HG03039 (cell line): ENCODE data around the gene LONP2.
"Not testable (repeated sequence)": the region's sequence is repeated elsewhere in the genome, so short reads cannot be mapped to it uniquely, and the experiment has no call there.

ENCODE experiments used
- ATAC-seq: cut with Tn5 transposase; IDR thresholded peaks from one replicate; pipeline ENCODE4 v1.9.1; 2021; ENCODE audit warnings: mild to moderate bottlenecking, moderate library complexity; ENCODE audit not compliant: unreplicated experiment

LONP2 gene

DNA sequence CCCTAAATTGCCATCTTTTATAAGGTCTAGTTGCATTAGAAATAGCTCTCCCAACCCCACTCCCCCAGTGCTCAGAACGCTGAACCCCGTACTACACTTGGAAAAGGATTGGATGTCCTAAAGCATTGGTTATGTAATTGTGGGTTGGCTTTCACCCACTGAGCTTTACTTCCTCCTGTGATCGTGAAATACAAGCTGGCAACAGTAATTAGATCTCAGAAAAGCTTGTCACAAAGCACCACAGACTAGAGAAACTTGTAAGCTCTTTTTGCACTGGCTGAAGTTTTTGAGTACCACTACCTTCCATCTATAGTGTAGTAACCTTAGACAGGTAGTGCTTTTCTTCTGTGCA lies 86.7 kb downstream of the LONP2 start:
- no peak for ATAC-seq

DNA sequence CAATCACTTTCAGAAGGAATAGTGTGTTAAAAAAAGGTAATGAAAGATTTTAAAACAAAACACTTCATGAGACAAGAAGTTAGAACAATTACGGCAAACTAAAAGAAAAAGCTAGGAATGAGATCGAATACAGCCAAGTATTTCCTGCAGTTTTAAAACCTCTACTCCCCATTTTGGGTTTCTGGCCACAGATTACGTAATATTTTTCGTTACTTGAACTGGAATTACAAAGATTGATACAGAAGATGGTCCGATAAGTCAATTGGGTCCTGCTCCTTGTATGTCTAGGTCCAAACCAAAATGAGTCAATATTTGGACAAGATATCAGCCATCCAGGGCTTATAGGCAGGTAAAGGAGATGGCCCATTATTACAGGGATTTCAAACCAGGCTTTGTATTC lies 88.9 kb downstream of the LONP2 start:
- no peak for ATAC-seq

DNA sequence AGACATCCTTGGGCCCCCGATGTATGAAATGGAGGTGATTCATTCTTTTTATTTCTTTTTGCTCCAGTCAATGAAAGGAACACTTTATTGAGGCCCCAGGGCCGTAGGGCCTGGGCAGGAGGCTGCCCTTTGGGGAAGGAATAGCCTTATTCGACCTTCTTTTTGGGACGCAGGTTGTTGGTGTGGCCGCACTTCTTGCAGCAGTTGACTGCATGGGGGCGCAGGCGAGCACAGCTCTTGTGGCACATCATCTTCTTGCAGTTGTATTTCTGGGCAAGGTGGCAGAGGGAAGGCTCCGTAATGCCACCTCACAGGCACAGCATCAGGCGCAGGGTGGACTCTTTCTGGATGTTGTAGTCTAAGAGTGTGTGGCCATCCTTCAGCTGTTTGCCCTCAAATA lies 90.2 kb downstream of the LONP2 start:
- ATAC-seq: no peak

GRCh38 chr16:48335961-48336360 lies 91.9 kb downstream of the LONP2 start:
- ATAC-seq: no peak

DNA sequence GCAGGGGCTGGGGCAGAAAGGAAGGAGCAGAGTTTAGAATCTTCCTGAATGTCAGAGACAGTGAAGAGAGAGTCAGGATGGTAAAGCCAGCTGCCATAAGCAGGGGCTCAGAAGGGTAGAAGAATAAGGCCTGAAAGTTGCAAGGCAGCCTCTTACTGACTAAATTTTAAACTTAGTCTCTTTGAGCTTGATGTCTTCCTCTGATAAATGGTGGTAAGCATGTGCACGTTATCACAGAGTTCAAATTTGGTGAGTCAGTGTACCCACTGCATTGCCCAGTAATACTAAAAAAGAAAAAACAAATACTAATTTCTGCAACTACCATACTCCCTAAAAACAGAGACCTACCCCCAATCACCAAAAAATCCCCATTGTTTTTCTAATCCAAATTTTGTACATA lies 96.0 kb downstream of the LONP2 start:
- ATAC-seq: no peak

DNA sequence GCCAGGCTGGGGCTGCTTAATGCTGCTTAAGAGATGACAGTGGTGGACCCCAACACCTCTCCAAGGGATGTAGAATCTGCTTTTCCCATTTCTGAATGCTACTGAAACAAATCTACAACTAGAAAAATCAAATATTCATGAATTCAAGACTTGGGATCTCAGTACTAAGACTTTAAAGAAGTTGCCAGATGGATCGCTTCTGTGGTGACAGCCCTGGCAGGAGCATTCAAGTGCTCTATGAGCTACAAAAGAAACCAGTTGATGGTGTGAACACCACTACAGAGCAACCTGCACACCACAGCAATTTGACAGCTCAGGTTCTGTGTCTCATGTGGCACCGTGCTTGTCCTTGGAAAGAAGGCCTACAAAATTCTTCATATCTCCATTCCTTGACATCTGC lies 98.5 kb downstream of the LONP2 start:
- no peak for ATAC-seq

- no peak for ATAC-seq
Observed at GRCh38 chr16:48347191-48347865, 103.2 kb downstream of the LONP2 start.

GRCh38 chr16:48347980-48348379 lies 103.9 kb downstream of the LONP2 start:
- ATAC-seq: no peak

DNA sequence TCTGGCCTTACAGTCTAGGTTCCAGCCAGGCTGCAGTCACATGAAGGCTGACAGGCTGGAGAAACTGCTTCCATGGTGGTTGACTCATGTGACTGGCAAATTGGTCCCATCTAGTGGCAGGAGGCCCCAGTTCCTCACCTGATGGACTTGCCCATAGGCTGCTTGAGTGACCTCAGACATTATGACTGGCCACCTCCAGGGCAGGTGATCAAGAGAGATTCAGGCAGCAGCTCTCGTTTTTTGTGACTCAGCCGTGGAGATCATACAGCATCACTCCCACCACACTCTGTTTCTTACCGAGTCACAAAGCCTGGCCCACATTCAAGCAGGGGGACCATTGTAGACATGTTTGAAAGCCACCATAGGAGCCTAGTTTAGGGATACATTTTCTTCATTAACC lies 106.6 kb downstream of the LONP2 start:
- ATAC-seq: no peak

DNA sequence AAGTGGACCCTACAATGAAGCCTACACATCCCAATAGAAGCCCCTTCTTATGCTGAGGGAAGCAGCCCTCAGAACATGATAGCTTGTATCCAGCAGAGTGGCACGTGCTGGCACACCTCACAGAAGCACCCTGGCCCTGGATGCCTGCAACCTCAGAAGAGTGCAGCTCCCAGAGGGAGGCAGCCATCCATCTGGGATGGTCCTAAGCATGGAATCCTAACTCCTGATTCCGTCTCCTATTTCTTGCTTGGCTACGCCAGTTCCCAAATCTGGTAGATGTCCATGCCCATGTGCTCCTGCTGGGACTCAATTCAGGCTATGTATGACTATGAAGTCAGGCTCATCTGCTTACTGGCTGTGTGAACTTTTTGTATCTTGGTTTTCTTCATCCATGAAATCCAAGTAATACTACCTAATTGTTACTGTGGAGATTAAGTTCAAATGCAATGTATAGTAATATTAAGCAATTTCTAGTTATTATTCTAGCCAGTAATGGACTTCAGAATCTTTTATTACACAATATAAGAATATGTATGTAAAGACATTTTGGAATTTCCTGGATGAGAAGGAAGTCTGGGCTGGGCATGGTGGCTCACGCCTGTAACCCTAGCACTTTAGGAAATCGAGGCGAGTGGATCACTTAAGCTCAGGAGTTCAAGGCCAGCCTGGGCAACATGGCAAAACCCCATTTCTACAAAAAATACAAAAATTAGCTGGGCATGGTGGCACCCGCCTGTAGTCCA lies 108.7 kb downstream of the LONP2 start:
- no peak for ATAC-seq

DNA sequence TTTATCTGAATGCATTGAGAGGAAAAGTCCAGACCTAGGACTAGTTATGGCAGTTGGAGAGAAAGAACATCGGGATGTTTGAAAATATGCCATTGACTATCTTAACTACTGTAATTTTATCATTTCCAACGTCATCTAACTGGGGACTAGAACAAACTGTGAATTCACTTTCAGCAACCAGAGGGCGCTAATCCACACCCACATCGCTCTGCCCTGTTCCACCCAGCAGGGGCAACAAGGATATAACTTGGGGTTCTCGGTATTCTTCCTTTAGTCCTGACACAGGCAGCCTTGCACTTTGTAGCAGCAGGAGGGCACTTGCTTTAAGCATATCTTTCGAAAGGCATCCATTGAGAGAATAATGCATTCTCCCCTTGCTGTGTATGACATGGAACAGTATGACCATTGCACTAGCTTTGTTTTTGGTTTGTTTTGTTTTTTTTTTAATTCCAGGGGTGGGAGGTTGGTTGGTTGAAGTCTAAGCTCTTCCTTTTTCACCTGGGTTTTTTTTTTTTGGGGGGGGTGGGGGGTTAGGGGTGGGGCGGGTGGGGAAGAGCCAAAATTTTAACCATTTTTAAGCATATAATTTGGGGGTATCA lies 109.6 kb downstream of the LONP2 start:
- peak; percentile 57 for ATAC-seq

- not testable (repeated sequence) for ATAC-seq
Observed at GRCh38 chr16:48354385-48354784, 110.3 kb downstream of the LONP2 start.

GRCh38 chr16:48354877-48355855 lies 111.1 kb downstream of the LONP2 start:
- ATAC-seq: no peak

- ATAC-seq: no peak
Observed at GRCh38 chr16:48356633-48357376, 112.7 kb downstream of the LONP2 start.

DNA sequence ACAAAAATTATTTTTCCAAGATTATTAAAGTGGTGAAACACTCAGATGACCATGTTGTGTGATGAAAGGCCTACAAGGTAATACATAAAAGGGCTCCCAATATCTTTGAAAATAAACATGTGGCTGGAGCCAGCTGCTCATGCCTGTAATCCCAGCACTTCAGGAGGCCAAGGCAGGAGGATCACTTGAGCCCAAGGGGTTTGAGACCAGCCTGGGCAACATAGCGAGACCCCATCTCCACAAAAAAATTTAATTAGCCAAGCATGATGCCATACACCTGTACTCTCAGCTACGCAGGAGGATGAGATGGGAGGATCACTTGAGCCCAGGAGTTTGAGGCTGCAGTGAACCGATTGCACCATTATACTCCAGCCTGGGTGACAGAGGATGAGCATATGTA lies 114.3 kb downstream of the LONP2 start:
- ATAC-seq: no peak

DNA sequence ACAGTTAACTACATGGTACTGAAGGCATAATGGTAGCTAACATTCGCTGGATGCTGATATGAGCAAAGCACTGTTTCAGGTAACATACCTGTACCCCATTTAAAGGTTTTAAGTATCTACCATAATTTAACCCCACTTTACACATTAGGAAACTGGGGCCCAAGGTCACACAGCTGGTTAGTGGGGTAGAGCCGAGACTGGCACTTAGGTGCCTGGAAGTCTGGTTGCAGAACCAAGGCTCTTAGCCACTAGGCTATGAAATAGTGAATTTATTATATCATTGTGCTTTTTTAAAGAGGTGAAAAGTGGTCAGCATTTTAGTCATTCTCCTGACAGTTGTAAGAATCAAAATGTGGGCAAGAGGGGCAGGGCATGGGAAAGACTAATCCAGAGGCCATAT lies 115.9 kb downstream of the LONP2 start:
- ATAC-seq: no peak

DNA sequence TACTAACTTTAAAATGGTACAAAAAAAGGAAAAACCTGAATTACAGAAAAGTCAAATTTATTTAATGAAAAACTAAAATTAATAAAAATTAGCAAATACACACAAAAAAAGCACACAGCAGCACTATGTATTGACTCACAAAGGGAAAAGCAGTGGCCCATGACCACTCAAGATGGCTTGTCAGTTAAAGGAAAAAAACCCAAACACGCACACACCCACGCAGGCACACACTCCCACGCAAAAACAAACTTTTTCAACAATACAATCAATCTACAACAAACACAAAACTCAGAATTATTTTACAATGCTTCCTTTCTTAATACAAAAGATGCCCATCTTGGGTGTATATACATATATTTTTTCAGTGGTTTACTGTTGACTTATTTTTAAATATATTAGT lies 116.9 kb downstream of the LONP2 start:
- no peak for ATAC-seq

- ATAC-seq: no peak
Observed at GRCh38 chr16:48361540-48362144, 117.5 kb downstream of the LONP2 start.

GRCh38 chr16:48365025-48365600 lies 121.0 kb downstream of the LONP2 start:
- ATAC-seq: no peak
